Measurements from ENCODE around the gene TMTC2. TPM values are rescaled to one million over a fixed set of nuclear protein-coding genes. Genes with fewer than 3 reads are reported as not detected.

Gene TMTC2
- total and polyA plus RNA-seq, 2 donors (not counting 3 experiments of a cell fraction or from before 2014, with no cell fraction given), result 4.1 to 7.8 TPM

- DNase-seq (ENCODE audit: low read depth, low spot score) (no peak), FAIRE-seq (no peak)
- H3K36me3 ChIP-seq (ENCODE audit: control insufficient read depth in 2 of 2, extremely low read depth in 1 of 2, insufficient read depth in 2 of 2, low read length in 2 of 2), result no peaks in the 10 kb centered on the region
- no peak overlapping the region for H3K4me2 ChIP-seq (ENCODE audit: insufficient read depth, low read length)
- H2AFZ ChIP-seq (ENCODE audit: low read depth, low read length), result no peak overlapping the region
- H4K20me1 ChIP-seq (replicated peaks; ENCODE audit: control insufficient read depth, extremely low read depth, insufficient read depth, low read length), result no peaks in the 10 kb centered on the region
- intact Hi-C loops (cut with micrococcal nuclease), result no loop called here
- dilution Hi-C loops (cut with MboI; ENCODE audit: extremely low pct_ligation_motif_present, low sequenced_read_pairs), result no loop called here
- no peaks in the 10 kb centered on the region for H3K9me1 ChIP-seq (replicated peaks; ENCODE audit: control insufficient read depth, extremely low read depth, insufficient read depth, low read length)
- no peak overlapping the region for H3K9ac ChIP-seq (replicated peaks; ENCODE audit: extremely low read depth, insufficient read depth, low read length)
- no TSS peak for BruUV-seq (replicated peaks)
- no peaks in the 10 kb centered on the region for H3K79me2 ChIP-seq (ENCODE audit: control insufficient read depth, insufficient read depth, low read length)
- TF ChIP-seq EZH2 (IDR thresholded peaks at IDR 0.05; ENCODE audit: borderline replicate concordance, low read depth, low read length, severe bottlenecking) (no peak), POLR2A (IDR thresholded peaks at IDR 0.05; ENCODE audit: low read depth, low read length) (no peak), MYC (IDR thresholded peaks at IDR 0.05; ENCODE audit: low read depth, low read length) (no peak), MAX (IDR thresholded peaks at IDR 0.05; ENCODE audit: insufficient read depth, insufficient read length) (no peak), GATA2 (IDR thresholded peaks at IDR 0.05; ENCODE audit: insufficient read depth, insufficient read length, low read depth, low read length) (no peak), POLR2AphosphoS5 (IDR thresholded peaks at IDR 0.05; ENCODE audit: insufficient read depth, low read depth, low read length) (no peak), FOS (IDR thresholded peaks at IDR 0.05; ENCODE audit: borderline replicate concordance, insufficient read depth, low read length) (no peak), JUN (IDR thresholded peaks at IDR 0.05; ENCODE audit: borderline replicate concordance, insufficient read depth, insufficient read length, low read depth) (no peak), CTCF (IDR thresholded peaks at IDR 0.05; ENCODE audit: extremely low read depth in 1 of 2, insufficient read depth in 1 of 2, low read depth in 1 of 2, low read length in 2 of 2) (no peak)
- POLR2A ChIA-PET, result no interaction called here
- no peak overlapping the region for H3K4me3 ChIP-seq (replicated peaks in 1 of 3; ENCODE audit: insufficient read depth in 1 of 3, low read depth in 1 of 3, low read length in 3 of 3)
- H3K27me3 ChIP-seq (ENCODE audit: control insufficient read depth in 2 of 2, insufficient read depth in 2 of 2, low read length in 2 of 2), result no peaks in the 10 kb centered on the region
- no peak overlapping the region for H3K27ac ChIP-seq (ENCODE audit: insufficient read depth, low read depth, low read length)
- H3K9me3 ChIP-seq (replicated peaks; ENCODE audit: control insufficient read depth, insufficient read depth, low read length), result no peaks in the 10 kb centered on the region
- H3K4me1 ChIP-seq (ENCODE audit: control insufficient read depth, extremely low read depth, insufficient read depth, low read length), result no peaks in the 10 kb centered on the region
- CTCF ChIA-PET, result interaction anchor here (1.0 kb wide), 1 partner anchor 13 kb away, joined by 3 read pairs; no protein-coding TSS in a partner anchor
Measured at GRCh38 chr12:82898441-82898840, 211.7 kb downstream of the TMTC2 start.
